HG03064 (cell line): ENCODE results near the gene WDR5.

Experiments used
- ATAC-seq: cut with Tn5 transposase; IDR thresholded peaks from one replicate; pipeline ENCODE4 v1.9.1; 2021; ENCODE audit warnings: low read depth; ENCODE audit not compliant: unreplicated experiment

WDR5 gene

GRCh38 chr9:134157378-134157885 lies 21.6 kb downstream of the WDR5 start:
- ATAC-seq, result no peak

- no peak for ATAC-seq
Measured at GRCh38 chr9:134158242-134158641, 22.4 kb downstream of the WDR5 start.

- no peak for ATAC-seq
Measured at GRCh38 chr9:134158753-134159392, 23.0 kb downstream of the WDR5 start.

- ATAC-seq, result no peak
Measured at GRCh38 chr9:134159566-134160245, 23.8 kb downstream of the WDR5 start.

- ATAC-seq, result no peak
Measured at GRCh38 chr9:134161647-134162046, 25.8 kb downstream of the WDR5 start.

- ATAC-seq, result no peak
Measured at GRCh38 chr9:134162212-134162775, 26.4 kb downstream of the WDR5 start.

- ATAC-seq, result no peak
Measured at GRCh38 chr9:134162926-134163370, 27.1 kb downstream of the WDR5 start.

GRCh38 chr9:134163371-134164196 lies 27.7 kb downstream of the WDR5 start:
- ATAC-seq, result no peak

GRCh38 chr9:134164879-134165278 lies 29.0 kb downstream of the WDR5 start:
- no peak for ATAC-seq

- no peak for ATAC-seq
Measured at GRCh38 chr9:134165357-134166315, 29.8 kb downstream of the WDR5 start.

GRCh38 chr9:134166374-134166773 lies 30.5 kb downstream of the WDR5 start:
- no peak for ATAC-seq

GRCh38 chr9:134167530-134167931 lies 31.6 kb downstream of the WDR5 start:
- no peak for ATAC-seq

GRCh38 chr9:134168757-134169550 lies 33.1 kb downstream of the WDR5 start:
- no peak for ATAC-seq

GRCh38 chr9:134169724-134170401 lies 34.0 kb downstream of the WDR5 start:
- no peak for ATAC-seq

GRCh38 chr9:134170532-134171315 lies 34.8 kb downstream of the WDR5 start:
- no peak for ATAC-seq

- no peak for ATAC-seq
Measured at GRCh38 chr9:134171316-134172197, 35.7 kb downstream of the WDR5 start.
